Skeletal muscle tissue (tissue), 4 donors: Measurements from ENCODE around the gene WDFY3. TPM values are rescaled to one million over a fixed set of nuclear protein-coding genes. Genes with fewer than 3 reads are reported as not detected.

Experiments
- H3K27ac ChIP-seq: one replicate; pipeline ENCODE4 v1.7.0; 2013; ENCODE audit warnings: mild to moderate bottlenecking, low read depth, low read length, inconsistent platforms
- H3K27me3 ChIP-seq, 3 donors: one replicate each; pipeline ENCODE4 v1.7.0; 2013; ENCODE audit warnings: low read length in 3 of 3; ENCODE audit not compliant: control insufficient read depth in 3 of 3, insufficient read depth in 3 of 3
- H3K36me3 ChIP-seq, 3 donors: one replicate each; pipeline ENCODE4 v1.7.0; 2013; ENCODE audit warnings: low read length in 3 of 3; ENCODE audit not compliant: control insufficient read depth in 3 of 3, insufficient read depth in 3 of 3
- H3K4me1 ChIP-seq, 3 donors: one replicate each; pipeline ENCODE4 v1.7.0; 2013; ENCODE audit warnings: low read length in 3 of 3, mild to moderate bottlenecking in 3 of 3; ENCODE audit not compliant: control insufficient read depth in 3 of 3, insufficient read depth in 3 of 3
- H3K4me3 ChIP-seq, 3 donors: one replicate each; pipeline ENCODE4 v1.7.0; 2013; ENCODE audit warnings: low read length in 3 of 3
- H3K9ac ChIP-seq, 3 donors: one replicate each; pipeline ENCODE4 v1.7.0; 2013; ENCODE audit warnings: low read length in 3 of 3, mild to moderate bottlenecking in 3 of 3, moderate library complexity in 2 of 3, low read depth in 1 of 3
- H3K9me3 ChIP-seq, 3 donors: one replicate each; pipeline ENCODE4 v1.7.0; 2013; ENCODE audit warnings: low read length in 3 of 3; ENCODE audit not compliant: control insufficient read depth in 3 of 3
- total RNA-seq: library from RNA; depleted of rRNA; stranded (reverse); fragments of >200 nt; gene quantifications from one replicate; pipeline ENCODE4 v1.2.3, GENCODE V29; 2014
- donor health status: Osteomylitis.

The WDFY3 gene
- total RNA-seq, 1 donor from 2014 or later = 100 TPM

DNA sequence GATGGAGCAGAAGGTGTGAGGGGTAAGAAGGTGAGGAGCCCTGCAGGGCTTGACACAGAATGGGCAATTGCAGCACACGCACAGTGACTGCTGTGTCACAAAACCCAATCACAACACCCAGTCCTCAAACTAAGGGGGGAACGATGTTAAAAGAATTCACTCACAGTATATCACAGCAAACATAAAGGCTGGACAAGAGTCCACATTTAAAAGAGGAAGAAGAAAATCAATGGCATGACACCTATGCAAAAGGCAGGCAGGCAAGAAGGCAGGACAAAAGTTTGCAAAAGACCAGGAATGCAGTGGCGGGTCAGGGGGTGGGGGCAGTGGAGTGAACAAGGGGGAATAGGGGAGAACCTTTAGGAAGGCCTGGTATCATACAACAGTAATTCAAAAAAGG is 305.9 kb downstream of the WDFY3 start:
- Histone ChIP-seq H3K4me3 (no peak overlapping the region), H3K9me3 (no peaks in the 10 kb centered on the region), H3K9ac (no peak overlapping the region), H3K27ac (no peak overlapping the region), H3K27me3 (no peaks in the 10 kb centered on the region), H3K36me3 (no peaks in the 10 kb centered on the region), H3K4me1 (no peaks in the 10 kb centered on the region)

GRCh38 chr4:84652478-84652877 is 314.0 kb downstream of the WDFY3 start:
- Histone ChIP-seq H3K27me3 (no peaks in the 10 kb centered on the region), H3K4me1 (no peaks in the 10 kb centered on the region), H3K36me3 (no peaks in the 10 kb centered on the region), H3K9me3 (no peaks in the 10 kb centered on the region), H3K27ac (no peak overlapping the region), H3K4me3 (no peak overlapping the region), H3K9ac (no peak overlapping the region)

DNA sequence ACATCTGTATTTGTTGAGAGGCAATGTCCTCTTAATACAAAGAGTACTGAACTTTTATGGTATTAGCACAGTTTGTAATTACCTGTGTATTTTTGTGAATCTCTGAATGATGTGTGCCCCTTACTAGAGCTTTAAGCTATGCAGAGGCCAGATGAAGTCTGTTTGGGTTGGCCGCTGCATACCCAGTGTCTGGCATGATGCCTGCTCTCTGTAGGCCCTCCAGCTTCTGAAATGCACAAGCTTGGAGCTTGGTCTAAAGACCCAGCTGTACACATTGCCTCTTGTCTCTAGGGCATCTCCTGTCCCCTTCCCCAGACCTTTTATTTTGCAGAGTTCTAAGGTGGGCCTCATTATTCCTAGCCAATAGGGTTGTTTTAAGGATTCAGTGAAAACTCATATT is 315.0 kb downstream of the WDFY3 start:
- no peaks in the 10 kb centered on the region for H3K4me1 ChIP-seq
- H3K27ac ChIP-seq = no peak overlapping the region
- H3K36me3 ChIP-seq = no peaks in the 10 kb centered on the region
- no peaks in the 10 kb centered on the region for H3K27me3 ChIP-seq
- H3K4me3 ChIP-seq = no peak overlapping the region
- H3K9ac ChIP-seq = no peak overlapping the region
- no peaks in the 10 kb centered on the region for H3K9me3 ChIP-seq

DNA sequence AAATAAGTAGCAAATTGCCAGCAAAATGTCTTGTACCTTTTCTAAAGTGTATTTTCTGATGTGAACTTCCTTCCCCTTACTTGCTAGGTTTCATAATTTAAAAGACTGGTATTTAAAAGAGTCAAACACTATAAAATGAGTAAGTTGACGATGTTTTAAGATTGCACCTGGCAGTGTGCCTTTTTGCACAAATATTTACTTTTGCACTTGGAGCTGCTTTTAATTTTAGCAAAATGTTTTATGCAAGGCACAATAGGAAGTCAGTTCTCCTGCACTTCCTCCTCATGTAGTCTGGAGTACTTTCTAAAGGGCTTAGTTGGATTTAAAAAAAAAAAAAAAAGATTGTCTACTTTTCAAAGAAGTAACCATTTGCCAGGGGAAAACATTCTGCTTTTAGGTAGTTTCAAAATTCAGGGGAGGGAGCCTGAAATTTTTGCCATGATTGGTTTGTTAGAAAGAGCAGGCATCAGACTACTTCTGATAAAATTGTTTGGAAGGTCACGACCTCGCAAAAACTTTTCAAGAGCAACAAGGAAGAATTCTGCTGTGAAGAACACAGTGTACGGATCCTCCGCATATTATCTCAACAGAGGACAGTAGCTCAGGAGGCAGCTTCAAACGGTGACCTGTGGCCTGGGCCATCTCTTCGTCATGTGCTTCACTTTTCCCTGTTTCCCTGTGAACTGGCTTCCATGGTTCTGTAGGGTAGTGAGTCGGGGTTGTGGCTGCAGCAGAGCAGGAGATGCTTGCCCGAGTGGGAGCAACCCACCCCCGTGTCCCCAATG is 317.4 kb downstream of the WDFY3 start:
- Histone ChIP-seq H3K4me3 (no peak overlapping the region), H3K36me3 (no peaks in the 10 kb centered on the region), H3K9ac (no peak overlapping the region), H3K27me3 (no peaks in the 10 kb centered on the region), H3K9me3 (no peaks in the 10 kb centered on the region), H3K27ac (no peak overlapping the region), H3K4me1 (no peaks in the 10 kb centered on the region)

DNA sequence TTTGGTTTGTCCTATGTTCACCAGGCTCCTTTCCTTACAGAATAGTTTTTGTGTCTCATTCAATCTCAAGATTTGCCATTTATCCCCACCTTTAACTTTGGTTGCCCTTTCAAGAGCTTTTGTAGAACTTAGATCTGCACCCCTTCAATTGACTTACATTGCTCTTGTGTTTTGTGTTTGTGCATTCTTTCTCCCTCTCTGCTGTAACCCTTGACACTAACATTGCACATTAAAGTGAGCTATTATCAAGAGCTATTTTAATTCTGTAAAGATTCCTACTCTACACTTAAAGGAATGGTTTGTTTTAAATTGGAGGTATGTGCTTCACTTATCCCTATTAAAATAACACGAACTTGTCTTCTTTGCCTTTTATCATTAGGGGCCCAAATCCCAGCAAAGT is 318.3 kb downstream of the WDFY3 start:
- Histone ChIP-seq H3K4me1 (no peaks in the 10 kb centered on the region), H3K9me3 (no peaks in the 10 kb centered on the region), H3K27me3 (no peaks in the 10 kb centered on the region), H3K27ac (no peak overlapping the region), H3K36me3 (no peaks in the 10 kb centered on the region), H3K9ac (no peak overlapping the region), H3K4me3 (no peak overlapping the region)

- H3K4me1 ChIP-seq = no peaks in the 10 kb centered on the region
- H3K9me3 ChIP-seq = no peaks in the 10 kb centered on the region
- no peak overlapping the region for H3K4me3 ChIP-seq
- H3K27ac ChIP-seq = no peak overlapping the region
- H3K36me3 ChIP-seq = no peaks in the 10 kb centered on the region
- H3K27me3 ChIP-seq = no peaks in the 10 kb centered on the region
- H3K9ac ChIP-seq = no peak overlapping the region
Observed at GRCh38 chr4:84647312-84647884, 319.1 kb downstream of the WDFY3 start.

DNA sequence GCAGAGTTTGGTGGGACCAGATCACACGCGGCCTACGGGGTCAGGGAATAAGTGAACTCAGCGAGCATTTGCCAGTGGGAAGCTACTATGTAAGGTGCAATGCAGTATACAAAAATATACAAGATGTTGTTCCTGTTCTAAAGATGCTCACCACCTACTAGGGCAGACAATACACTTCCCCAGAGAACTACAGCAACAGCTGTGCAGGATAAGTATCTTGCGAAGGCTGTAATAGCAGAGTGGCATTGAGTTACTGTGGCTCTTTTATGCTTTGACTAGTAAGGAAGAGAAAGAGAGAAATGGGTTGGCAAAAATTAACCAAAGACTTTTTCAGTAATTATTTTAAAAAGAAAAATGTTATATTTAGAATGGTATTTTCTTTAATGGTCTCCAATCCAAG is 322.4 kb downstream of the WDFY3 start:
- Histone ChIP-seq H3K9ac (no peak overlapping the region), H3K9me3 (no peaks in the 10 kb centered on the region), H3K36me3 (no peaks in the 10 kb centered on the region), H3K4me1 (no peaks in the 10 kb centered on the region), H3K27ac (no peak overlapping the region), H3K4me3 (no peak overlapping the region), H3K27me3 (no peaks in the 10 kb centered on the region)

GRCh38 chr4:84639145-84639544 is 327.3 kb downstream of the WDFY3 start:
- Histone ChIP-seq H3K36me3 (no peaks in the 10 kb centered on the region), H3K27me3 (no peaks in the 10 kb centered on the region), H3K27ac (no peak overlapping the region), H3K4me1 (no peaks in the 10 kb centered on the region), H3K4me3 (no peak overlapping the region), H3K9me3 (no peaks in the 10 kb centered on the region), H3K9ac (no peak overlapping the region)

GRCh38 chr4:84638092-84638491 is 328.4 kb downstream of the WDFY3 start:
- Histone ChIP-seq H3K9me3 (no peaks in the 10 kb centered on the region), H3K27ac (no peak overlapping the region), H3K36me3 (no peaks in the 10 kb centered on the region), H3K4me1 (no peaks in the 10 kb centered on the region), H3K9ac (no peak overlapping the region), H3K27me3 (no peaks in the 10 kb centered on the region), H3K4me3 (no peak overlapping the region)

GRCh38 chr4:84634961-84635360 is 331.5 kb downstream of the WDFY3 start:
- Histone ChIP-seq H3K36me3 (no peaks in the 10 kb centered on the region), H3K9me3 (no peaks in the 10 kb centered on the region), H3K4me3 (no peak overlapping the region), H3K27ac (no peak overlapping the region), H3K4me1 (no peaks in the 10 kb centered on the region), H3K9ac (no peak overlapping the region), H3K27me3 (no peaks in the 10 kb centered on the region)
